Measurements from ENCODE around the gene FANCI.

Gene FANCI

DNA sequence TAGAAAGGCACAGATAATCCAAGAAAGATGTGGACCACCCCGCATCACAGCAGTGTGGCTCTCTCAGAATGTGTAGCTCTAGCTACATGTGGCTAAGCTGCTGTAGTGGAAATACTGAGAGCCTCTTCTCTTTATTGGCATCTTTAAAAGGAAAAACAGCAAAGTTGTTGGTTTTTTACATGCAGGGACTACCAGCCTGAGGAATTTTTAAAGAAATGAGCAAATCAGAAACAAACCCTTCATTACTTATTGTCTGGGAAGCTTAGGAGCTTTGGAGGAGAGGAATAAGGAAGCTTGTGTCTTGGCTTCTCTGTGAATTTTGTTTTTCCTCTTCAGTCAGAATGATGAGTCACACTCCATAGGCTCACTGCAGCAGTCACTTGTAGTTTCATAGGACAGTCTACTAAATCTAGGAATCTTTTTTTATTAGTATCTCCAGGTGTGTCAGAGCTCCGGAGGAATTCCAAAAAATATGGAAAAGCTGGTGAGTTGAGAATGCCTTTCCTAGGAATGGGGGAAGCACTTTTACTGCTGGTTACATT lies 63.3 kb downstream of the FANCI start:
- TF ChIP-seq, protein P1, sequence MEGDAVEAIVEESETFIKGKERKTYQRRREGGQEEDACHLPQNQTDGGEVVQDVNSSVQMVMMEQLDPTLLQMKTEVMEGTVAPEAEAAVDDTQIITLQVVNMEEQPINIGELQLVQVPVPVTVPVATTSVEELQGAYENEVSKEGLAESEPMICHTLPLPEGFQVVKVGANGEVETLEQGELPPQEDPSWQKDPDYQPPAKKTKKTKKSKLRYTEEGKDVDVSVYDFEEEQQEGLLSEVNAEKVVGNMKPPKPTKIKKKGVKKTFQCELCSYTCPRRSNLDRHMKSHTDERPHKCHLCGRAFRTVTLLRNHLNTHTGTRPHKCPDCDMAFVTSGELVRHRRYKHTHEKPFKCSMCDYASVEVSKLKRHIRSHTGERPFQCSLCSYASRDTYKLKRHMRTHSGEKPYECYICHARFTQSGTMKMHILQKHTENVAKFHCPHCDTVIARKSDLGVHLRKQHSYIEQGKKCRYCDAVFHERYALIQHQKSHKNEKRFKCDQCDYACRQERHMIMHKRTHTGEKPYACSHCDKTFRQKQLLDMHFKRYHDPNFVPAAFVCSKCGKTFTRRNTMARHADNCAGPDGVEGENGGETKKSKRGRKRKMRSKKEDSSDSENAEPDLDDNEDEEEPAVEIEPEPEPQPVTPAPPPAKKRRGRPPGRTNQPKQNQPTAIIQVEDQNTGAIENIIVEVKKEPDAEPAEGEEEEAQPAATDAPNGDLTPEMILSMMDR (IDR thresholded peaks at IDR 0.05; ENCODE audit: low read depth, low read length, missing control alignments): no peak
- no peak overlapping the region for H3K4me3 ChIP-seq (ENCODE audit: low read depth, low read length)
- DNase-seq (ENCODE audit: low read depth): no peak

- H3K4me3 ChIP-seq (ENCODE audit: low read depth, low read length): no peak overlapping the region
- DNase-seq (ENCODE audit: low read depth): no peak
- TF ChIP-seq, protein P1 (IDR thresholded peaks at IDR 0.05; ENCODE audit: low read depth, low read length, missing control alignments): no peak
These were observed 64.0 kb downstream of the FANCI start for GRCh38 chr15:89307791-89308190.

DNA sequence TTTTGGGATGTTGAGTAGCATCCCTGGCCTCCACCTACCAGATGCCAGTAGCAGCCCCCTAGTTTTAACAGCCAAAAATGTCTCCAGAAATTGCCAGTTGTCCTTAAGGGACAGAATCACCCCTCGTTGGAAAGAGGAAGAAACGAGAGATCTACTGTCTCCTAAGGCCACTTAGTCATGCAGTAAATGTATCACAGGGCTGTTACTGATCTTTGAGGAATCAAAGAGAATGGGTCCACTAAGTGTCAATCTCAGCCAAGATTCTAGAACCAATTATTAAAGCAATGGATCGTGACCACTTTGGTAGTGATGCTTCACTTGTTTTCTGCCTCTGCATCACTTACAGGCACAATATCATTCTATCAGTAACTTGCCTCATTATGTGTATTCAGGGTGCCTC lies 64.5 kb downstream of the FANCI start:
- no peak for DNase-seq (ENCODE audit: low read depth)
- TF ChIP-seq, protein P1 (IDR thresholded peaks at IDR 0.05; ENCODE audit: low read depth, low read length, missing control alignments): no peak
- H3K4me3 ChIP-seq (ENCODE audit: low read depth, low read length): no peak overlapping the region

GRCh38 chr15:89309993-89310392 lies 66.2 kb downstream of the FANCI start:
- TF ChIP-seq, protein P1 (IDR thresholded peaks at IDR 0.05; ENCODE audit: low read depth, low read length, missing control alignments): no peak
- H3K4me3 ChIP-seq (ENCODE audit: low read depth, low read length): no peak overlapping the region
- no peak for DNase-seq (ENCODE audit: low read depth)

DNA sequence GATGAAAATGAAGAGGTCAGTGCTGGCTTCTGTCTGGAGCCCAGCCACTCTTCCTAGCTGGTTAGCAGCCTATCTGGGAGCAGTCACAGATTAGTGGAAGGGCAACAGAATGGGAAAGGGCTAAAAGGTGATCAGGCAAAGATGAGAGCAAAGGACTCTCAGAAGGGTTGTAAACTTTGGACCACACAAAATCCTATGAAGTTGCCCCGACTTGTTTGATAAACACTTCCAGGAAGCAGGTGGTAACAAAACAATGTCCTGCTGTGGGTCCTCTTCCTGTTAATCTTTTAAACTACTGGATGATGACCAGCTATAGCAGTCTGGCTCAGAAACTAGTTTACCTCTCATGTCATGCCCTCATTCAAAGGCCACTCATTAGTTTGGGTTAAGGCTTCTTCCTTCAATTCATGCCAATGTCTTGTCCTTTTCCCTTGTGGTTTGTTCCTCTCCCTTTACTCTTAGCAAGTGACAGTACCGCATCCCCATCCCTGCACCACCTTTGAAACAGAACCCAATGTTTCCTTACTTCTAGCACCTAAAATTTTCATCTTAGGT lies 71.7 kb downstream of the FANCI start:
- no peak for DNase-seq (ENCODE audit: low read depth)
- TF ChIP-seq, protein P1 (IDR thresholded peaks at IDR 0.05; ENCODE audit: low read depth, low read length, missing control alignments): no peak
- no peak overlapping the region for H3K4me3 ChIP-seq (ENCODE audit: low read depth, low read length)

- TF ChIP-seq, protein P1 (IDR thresholded peaks at IDR 0.05; ENCODE audit: low read depth, low read length, missing control alignments): no peak
- no peak overlapping the region for H3K4me3 ChIP-seq (ENCODE audit: low read depth, low read length)
- DNase-seq (ENCODE audit: low read depth): no peak
These were observed 72.7 kb downstream of the FANCI start for GRCh38 chr15:89316504-89316903.

GRCh38 chr15:89317186-89317720 lies 73.5 kb downstream of the FANCI start:
- TF ChIP-seq, protein P1 (IDR thresholded peaks at IDR 0.05; ENCODE audit: low read depth, low read length, missing control alignments): no peak
- no peak for DNase-seq (ENCODE audit: low read depth)
- H3K4me3 ChIP-seq (ENCODE audit: low read depth, low read length): no peak overlapping the region

Data from GM12864 (cell line).